Measurements from ENCODE around the gene C1QTNF4.

DNA sequence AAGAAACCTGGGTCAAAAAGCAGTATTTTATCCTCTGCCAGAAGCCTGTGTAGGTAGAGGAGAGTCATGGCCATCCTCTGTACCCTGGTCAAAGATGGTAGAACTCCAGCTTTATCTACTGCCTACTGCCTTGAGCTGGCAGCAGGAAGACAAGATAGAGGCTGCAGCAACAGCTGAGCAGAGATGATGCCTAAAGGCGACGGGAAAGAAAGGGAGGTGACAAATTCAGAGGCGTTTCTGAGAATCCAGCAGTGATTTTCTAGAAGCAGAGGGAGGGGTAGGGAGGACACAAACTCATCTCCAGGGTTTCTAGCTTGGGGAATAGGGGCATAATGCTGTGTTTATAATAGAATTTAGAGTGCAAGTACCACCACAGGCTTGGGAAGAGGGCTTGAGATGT lies 15.5 kb upstream of the C1QTNF4 start:
- TF ChIP-seq ZZZ3 (IDR thresholded peaks at IDR 0.05; ENCODE audit: control insufficient read depth, insufficient read length, low read depth) (no peak), NRF1 (conservative IDR thresholded peaks at IDR 0.05; ENCODE audit: low read depth, low read length) (no peak)
- TF ChIP-seq, protein P1, sequence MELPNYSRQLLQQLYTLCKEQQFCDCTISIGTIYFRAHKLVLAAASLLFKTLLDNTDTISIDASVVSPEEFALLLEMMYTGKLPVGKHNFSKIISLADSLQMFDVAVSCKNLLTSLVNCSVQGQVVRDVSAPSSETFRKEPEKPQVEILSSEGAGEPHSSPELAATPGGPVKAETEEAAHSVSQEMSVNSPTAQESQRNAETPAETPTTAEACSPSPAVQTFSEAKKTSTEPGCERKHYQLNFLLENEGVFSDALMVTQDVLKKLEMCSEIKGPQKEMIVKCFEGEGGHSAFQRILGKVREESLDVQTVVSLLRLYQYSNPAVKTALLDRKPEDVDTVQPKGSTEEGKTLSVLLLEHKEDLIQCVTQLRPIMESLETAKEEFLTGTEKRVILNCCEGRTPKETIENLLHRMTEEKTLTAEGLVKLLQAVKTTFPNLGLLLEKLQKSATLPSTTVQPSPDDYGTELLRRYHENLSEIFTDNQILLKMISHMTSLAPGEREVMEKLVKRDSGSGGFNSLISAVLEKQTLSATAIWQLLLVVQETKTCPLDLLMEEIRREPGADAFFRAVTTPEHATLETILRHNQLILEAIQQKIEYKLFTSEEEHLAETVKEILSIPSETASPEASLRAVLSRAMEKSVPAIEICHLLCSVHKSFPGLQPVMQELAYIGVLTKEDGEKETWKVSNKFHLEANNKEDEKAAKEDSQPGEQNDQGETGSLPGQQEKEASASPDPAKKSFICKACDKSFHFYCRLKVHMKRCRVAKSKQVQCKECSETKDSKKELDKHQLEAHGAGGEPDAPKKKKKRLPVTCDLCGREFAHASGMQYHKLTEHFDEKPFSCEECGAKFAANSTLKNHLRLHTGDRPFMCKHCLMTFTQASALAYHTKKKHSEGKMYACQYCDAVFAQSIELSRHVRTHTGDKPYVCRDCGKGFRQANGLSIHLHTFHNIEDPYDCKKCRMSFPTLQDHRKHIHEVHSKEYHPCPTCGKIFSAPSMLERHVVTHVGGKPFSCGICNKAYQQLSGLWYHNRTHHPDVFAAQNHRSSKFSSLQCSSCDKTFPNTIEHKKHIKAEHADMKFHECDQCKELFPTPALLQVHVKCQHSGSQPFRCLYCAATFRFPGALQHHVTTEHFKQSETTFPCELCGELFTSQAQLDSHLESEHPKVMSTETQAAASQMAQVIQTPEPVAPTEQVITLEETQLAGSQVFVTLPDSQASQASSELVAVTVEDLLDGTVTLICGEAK (IDR thresholded peaks at IDR 0.05; ENCODE audit: borderline replicate concordance): no peak
- TF ChIP-seq, protein P2, sequence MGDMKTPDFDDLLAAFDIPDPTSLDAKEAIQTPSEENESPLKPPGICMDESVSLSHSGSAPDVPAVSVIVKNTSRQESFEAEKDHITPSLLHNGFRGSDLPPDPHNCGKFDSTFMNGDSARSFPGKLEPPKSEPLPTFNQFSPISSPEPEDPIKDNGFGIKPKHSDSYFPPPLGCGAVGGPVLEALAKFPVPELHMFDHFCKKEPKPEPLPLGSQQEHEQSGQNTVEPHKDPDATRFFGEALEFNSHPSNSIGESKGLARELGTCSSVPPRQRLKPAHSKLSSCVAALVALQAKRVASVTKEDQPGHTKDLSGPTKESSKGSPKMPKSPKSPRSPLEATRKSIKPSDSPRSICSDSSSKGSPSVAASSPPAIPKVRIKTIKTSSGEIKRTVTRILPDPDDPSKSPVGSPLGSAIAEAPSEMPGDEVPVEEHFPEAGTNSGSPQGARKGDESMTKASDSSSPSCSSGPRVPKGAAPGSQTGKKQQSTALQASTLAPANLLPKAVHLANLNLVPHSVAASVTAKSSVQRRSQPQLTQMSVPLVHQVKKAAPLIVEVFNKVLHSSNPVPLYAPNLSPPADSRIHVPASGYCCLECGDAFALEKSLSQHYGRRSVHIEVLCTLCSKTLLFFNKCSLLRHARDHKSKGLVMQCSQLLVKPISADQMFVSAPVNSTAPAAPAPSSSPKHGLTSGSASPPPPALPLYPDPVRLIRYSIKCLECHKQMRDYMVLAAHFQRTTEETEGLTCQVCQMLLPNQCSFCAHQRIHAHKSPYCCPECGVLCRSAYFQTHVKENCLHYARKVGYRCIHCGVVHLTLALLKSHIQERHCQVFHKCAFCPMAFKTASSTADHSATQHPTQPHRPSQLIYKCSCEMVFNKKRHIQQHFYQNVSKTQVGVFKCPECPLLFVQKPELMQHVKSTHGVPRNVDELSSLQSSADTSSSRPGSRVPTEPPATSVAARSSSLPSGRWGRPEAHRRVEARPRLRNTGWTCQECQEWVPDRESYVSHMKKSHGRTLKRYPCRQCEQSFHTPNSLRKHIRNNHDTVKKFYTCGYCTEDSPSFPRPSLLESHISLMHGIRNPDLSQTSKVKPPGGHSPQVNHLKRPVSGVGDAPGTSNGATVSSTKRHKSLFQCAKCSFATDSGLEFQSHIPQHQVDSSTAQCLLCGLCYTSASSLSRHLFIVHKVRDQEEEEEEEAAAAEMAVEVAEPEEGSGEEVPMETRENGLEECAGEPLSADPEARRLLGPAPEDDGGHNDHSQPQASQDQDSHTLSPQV (IDR thresholded peaks at IDR 0.05): no peak
